Kidney tubule cell (primary cell): ENCODE data around the gene PRKCA.
"Not testable (repeated sequence)": the region's sequence is repeated elsewhere in the genome, so short reads cannot be mapped to it uniquely, and the experiment has no call there.

ENCODE experiments used
- DNase-seq: peaks from one replicate; pipeline ENCODE4 v3.0.0-alpha.2; 2018; ENCODE audit warnings: low spot score

The PRKCA gene

GRCh38 chr17:66353937-66354401, 51.6 kb downstream of the PRKCA start:
- DNase-seq = no peak

- DNase-seq = no peak
Observed at GRCh38 chr17:66354472-66354871, 52.1 kb downstream of the PRKCA start.

DNA sequence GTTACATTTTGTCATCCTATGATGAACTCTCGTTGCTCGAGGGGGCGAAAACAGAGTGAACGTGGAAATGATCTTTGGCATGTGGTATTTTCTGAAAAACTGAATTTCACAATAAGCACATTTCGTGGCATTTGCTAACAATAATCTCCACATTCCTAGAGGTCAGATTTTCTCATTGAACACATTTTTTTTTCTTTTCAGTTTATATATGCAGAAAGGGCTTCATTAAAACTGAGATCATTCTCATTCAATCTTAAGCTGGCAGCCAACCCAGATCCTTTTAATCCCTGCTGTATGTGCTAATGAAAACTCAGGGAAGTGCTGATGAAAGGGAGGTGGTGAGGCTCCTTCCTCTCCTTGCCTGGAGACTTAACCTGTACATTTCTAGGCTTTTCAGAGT, 52.6 kb downstream of the PRKCA start:
- DNase-seq = no peak

DNA sequence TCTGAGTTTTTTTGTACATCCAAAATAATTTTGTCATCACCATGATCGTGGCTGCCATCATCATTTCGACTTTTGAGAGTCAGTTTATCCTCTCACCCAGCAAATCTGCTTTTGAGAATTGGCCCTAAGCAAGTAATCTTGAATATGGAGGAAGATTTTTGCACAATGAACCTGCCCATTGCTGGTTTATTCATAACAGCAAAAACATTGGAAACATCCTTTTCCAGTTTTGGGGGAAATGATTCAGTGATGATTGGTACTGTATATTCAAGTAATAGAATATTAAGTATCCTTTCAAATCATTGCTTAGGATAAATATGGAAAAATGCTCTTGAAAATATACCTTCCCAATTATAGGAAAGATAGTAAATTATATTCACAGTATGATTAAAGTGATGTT, 53.1 kb downstream of the PRKCA start:
- no peak for DNase-seq

GRCh38 chr17:66357037-66357436, 54.6 kb downstream of the PRKCA start:
- peak; percentile 29 for DNase-seq

DNA sequence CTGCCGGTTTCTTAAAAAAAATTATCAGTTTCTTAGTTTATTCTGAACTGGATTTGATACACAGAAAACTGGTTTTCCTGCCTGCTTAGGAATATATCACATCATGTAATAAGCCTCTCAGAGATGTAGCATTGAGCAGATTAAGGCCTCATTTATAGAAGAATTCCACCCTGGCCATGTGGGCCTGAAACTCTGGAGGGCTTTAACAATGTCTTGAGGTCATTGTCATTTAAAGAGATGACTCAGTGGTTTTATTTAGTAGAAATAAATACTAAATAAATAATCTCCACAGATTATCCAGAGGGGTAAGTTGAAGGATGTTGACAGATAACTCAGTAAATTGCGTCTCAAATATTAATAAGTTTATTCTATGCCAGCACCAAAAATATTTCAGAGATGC, 56.9 kb downstream of the PRKCA start:
- DNase-seq = no peak

GRCh38 chr17:66360961-66361565, 58.6 kb downstream of the PRKCA start:
- DNase-seq = not testable (repeated sequence)

DNA sequence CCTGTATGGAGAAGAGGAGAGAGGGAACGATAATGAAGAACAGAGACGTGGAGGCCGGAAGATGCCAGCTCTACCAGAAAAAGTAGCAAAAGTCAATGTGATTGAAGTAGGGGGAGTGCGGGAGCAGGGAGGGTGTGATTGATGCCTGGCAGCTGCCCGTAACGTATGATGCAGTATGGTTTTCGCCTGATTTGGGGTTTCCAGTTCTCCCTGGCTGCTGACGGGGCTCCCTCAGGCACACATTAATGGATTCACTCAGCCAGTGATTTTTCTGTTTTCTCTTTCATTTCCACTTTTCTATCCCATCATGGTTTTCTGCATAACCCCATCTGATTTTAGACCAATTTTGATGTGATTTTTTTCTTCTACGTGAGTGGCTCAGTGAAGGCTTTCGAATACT, 62.1 kb downstream of the PRKCA start:
- DNase-seq = no peak

DNA sequence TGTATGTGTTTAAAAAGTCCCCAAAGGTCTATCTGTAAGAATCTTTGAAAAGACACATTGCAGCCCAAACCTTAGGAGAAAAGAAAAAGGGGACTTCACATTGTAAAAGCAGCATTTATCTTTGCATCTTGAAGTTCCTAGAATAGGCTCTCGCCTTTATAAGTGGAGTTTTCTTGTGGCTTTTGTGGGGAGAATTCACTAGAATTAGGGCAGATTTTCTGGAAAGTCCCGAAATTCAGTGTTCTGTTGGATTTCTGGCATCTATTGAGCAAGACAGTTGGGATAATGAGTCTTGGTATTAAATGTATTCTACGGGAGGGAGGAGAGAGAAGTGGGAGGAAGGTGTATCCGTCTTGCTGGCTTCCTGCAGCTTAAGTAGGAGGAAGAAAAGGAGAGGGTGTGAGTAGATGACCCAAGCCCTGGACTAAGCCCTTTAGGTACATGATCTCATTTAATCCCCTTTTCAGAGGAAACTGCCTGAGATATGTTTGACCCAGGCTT, 62.6 kb downstream of the PRKCA start:
- DNase-seq = no peak

- DNase-seq = no peak
Observed at GRCh38 chr17:66365903-66366302, 63.5 kb downstream of the PRKCA start.

DNA sequence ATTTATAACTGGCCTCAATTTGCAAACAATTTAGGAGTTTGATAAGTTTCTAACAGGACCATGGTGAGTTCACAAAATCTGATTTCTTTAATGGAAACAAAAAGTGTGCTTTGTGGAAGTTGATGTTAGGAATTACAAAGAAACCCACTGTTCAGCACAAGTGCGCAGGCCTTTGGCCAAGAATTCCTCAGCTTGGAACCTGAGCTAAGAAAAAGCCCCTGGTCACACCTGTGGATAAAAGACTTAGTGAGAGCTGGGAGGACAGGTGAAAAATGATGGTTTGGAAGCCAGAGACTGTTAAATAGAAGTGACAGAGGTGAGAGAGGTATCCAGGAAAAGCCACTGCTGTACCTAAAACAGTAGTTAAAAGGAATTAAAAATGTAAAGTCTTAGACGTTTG, 64.7 kb downstream of the PRKCA start:
- no peak for DNase-seq

- DNase-seq = peak; percentile 69
Observed at GRCh38 chr17:66369830-66370229, 67.4 kb downstream of the PRKCA start.

DNA sequence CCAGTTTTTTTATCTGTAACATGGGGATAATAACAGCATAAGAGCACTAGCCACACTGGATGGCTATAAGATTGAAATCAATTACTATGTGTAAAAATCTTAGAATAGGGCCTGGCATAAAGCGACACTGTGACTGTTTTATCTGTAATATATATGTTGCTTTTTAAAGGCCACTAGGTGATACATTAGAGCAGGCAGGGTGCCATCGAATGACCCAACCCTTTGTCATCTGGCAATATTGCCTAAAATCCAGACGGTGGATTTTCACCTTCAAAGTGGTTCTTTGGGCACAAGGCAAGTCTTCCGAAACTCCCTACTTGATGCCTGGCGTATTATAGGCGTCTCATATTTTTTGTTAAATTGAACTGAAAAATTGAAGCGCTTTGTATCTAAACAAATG, 69.1 kb downstream of the PRKCA start:
- no peak for DNase-seq

- DNase-seq = no peak
Observed at GRCh38 chr17:66372182-66372581, 69.8 kb downstream of the PRKCA start.

DNA sequence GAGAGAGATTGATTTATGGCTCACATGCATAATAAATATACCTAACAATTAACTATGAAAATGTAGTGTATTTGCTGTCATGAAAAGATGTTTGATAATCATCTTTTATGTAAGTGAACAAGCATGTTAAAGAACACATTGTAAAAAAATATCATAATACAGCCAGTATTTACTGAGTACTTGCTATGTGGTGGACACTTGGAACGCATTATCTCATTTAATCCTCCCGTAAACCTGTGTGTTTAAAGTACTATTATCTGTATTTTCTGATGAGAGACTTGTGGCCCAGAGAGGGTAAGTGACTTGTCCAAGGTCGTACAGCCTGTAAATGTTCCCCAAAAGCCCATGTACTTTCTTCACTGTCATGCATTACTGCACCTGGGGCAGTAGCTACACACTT, 70.7 kb downstream of the PRKCA start:
- DNase-seq = no peak

GRCh38 chr17:66373944-66374817, 71.8 kb downstream of the PRKCA start:
- peak; percentile 83 for DNase-seq

- peak; percentile 73 for DNase-seq
Observed at GRCh38 chr17:66375121-66375520, 72.7 kb downstream of the PRKCA start.

GRCh38 chr17:66378296-66378695, 75.9 kb downstream of the PRKCA start:
- no peak for DNase-seq

DNA sequence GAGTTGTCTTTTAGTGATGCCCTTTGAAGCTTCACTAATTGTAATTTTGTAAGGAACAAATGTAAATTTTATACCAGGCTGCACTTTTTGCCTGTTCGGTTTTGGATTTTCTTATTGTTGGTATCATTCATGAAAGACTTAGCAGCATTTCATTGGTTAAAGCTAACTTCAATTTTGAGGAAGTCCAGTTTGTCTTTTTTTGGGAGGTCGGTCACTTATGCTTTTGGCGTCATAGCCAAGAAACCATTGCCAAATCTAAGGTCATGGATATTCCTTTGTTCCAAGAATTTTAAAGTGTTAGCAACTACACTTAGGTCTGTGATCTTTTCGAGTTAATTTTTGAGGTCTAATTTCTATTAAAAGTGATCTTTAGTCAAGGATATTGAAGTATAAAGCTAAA, 77.1 kb downstream of the PRKCA start:
- no peak for DNase-seq

- no peak for DNase-seq
Observed at GRCh38 chr17:66379996-66380395, 77.6 kb downstream of the PRKCA start.

DNA sequence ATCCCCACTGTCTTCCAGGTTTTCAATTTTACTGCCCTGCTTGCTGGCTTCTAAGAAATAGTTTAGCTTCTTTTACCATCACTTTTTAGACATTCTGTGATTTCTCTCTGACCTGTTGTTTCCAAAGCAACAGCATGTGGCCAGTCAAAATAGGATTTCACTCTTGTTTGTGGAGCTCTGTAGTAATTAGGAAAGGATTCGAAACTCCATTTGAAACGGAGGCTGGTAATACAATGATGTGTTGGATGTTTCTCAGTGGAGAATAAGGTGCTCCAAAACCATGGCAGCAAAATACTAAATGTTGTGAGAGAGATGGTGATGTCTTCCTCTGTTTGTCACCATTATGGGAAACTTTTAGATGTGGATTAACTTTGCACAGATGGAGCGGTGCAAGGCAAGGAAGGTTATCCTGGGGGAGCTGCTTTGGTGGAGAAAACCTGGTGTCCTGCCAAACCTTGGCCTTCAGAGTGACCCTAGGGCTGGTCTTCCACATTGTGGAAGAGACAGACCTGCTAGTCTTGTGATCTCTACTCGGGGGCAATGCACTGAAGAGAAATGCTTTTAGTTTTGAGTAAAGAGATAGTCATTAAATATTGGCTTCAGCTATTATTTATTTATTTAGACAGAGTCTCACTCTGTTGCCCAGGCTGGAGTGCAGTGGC, 79.4 kb downstream of the PRKCA start:
- DNase-seq = no peak

DNA sequence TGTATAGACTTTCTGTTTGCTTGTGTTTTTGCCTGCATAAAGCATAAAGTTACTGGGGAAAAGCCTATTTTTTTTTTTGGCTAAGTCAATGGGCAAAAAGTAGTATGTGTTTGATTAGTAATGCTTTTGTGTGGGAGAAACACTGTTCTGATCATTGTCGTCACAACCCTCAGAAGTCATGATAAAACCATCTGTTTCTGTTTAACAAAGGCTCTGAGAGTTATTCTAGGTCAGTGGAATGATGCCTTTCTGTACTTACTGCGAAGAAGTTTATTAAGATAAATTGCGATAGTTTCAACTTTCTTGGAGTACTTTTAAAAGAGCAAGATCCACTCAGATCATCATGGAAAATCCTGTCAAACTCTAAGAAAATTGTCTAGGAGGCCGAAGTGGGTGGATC, 80.9 kb downstream of the PRKCA start:
- DNase-seq = no peak
